Measurements from ENCODE around the gene MYO1E.

DNA sequence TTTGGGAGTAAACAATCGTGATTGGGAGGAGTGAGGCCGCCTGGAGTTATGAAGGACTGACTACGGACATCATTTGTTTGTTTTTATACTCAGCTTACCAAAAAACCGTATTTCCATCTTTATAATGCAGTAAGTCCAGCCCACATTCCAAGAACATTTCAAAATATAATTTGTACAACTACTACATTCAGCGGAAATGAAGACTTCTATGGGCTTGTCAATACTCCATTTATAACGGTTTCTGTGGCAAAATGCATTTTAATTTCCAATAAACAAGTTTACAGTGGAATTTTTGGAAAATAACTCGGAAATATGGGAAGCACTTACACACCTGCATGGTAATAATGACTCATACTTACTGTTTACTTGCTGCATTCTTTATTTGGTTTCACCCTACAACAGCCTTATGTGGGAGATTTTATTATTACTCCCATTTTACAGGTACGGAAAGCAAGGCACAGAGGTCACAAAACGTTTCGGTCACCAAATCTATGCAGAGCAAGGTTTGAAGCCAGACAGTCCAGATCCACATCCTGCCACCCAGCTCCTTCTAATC lies 103.7 kb downstream of the MYO1E start:
- no peak for TF ChIP-seq POLR2AphosphoS5 (IDR thresholded peaks at IDR 0.05; ENCODE audit: low read depth, low read length)
- no peak for TF ChIP-seq POLR2A (IDR thresholded peaks at IDR 0.05; ENCODE audit: low read depth, low read length)
- no peak for TF ChIP-seq SPI1 (IDR thresholded peaks at IDR 0.05; ENCODE audit: low read depth, low read length)
- no peak for TF ChIP-seq TAF1 (IDR thresholded peaks at IDR 0.05; ENCODE audit: low read depth, low read length)
- no peak for TF ChIP-seq PAX5 (IDR thresholded peaks at IDR 0.05; ENCODE audit: insufficient read depth, low read length, severe bottlenecking)
- TF ChIP-seq POU2F2 (IDR thresholded peaks at IDR 0.05; ENCODE audit: low read depth, low read length): no peak
